ENCODE results near the gene BAG3. TPM values are rescaled to one million over a fixed set of nuclear protein-coding genes. Genes with fewer than 3 reads are reported as not detected.
"Not testable (repeated sequence)": the region's sequence is repeated elsewhere in the genome, so short reads cannot be mapped to it uniquely, and the experiment has no call there.

BAG3 gene
- total RNA-seq, 4 donors from 2014 or later, result 337 to 626 (median 393) TPM

GRCh38 chr10:119657725-119658124 lies 6.5 kb downstream of the BAG3 start:
- no peaks in the 10 kb centered on the region for H3K9me3 ChIP-seq
- TF ChIP-seq POLR2A (IDR thresholded peaks at IDR 0.05) (no peak), CTCF (IDR thresholded peaks at IDR 0.05 in 4 of 5, conservative IDR thresholded peaks at IDR 0.05 in 1 of 5) (no peak)
- in situ Hi-C loops (cut with MboI; ENCODE audit: low sequenced_read_pairs in 4 of 4) (loop anchor here in 1 of 4 donors (10.0 kb wide), 1 partner anchor 63 kb away; the partner anchor contains the start of gene TIAL1), intact Hi-C loops (cut with DNase I; ENCODE audit: low total_unique reads) (loop anchor here (1.0 to 10.0 kb wide), 2 partner anchors 10 to 633 kb away; partner anchors contain the start of gene NANOS1)
- ATAC-seq (peak; percentile 35 to 54), DNase-seq (peak; percentile 55 to 65)
- no peaks in the 10 kb centered on the region for H3K36me3 ChIP-seq
- peaks cover 85 to 92% of the 10 kb centered on the region in 2 donors for H3K4me1 ChIP-seq
- no peaks in the 10 kb centered on the region for H3K27me3 ChIP-seq
- peak overlapping the region; percentile 41 to 85 (median 80) for H3K4me3 ChIP-seq
- H3K27ac ChIP-seq, result peak overlapping the region; percentile 91 to 99 (median 97)

GRCh38 chr10:119658274-119658673 lies 7.1 kb downstream of the BAG3 start:
- TF ChIP-seq POLR2A (IDR thresholded peaks at IDR 0.05), result peak; percentile 71 to 89
- TF ChIP-seq CTCF (IDR thresholded peaks at IDR 0.05 in 4 of 5, conservative IDR thresholded peaks at IDR 0.05 in 1 of 5), result no peak
- Histone ChIP-seq H3K27me3 (no peaks in the 10 kb centered on the region), H3K4me3 (peak overlapping the region; percentile 37 to 85 (median 80)), H3K27ac (peak overlapping the region; percentile 91 to 99 (median 97)), H3K36me3 (no peaks in the 10 kb centered on the region), H3K9me3 (no peaks in the 10 kb centered on the region), H3K4me1 (peaks cover 91 to 95% of the 10 kb centered on the region in 2 donors)
- peak; percentile 69 to 73 for ATAC-seq
- peak; percentile 91 to 94 for DNase-seq
- in situ Hi-C loops (cut with MboI; ENCODE audit: low sequenced_read_pairs in 4 of 4), result loop anchor here in 1 of 4 donors (10.0 kb wide), 1 partner anchor 63 kb away; the partner anchor contains the start of gene TIAL1
- intact Hi-C loops (cut with DNase I; ENCODE audit: low total_unique reads), result loop anchor here (1.0 to 10.0 kb wide), 2 partner anchors 9 to 633 kb away; partner anchors contain the start of gene NANOS1

- ATAC-seq (peak in 1 of 2 donors; percentile 19), DNase-seq (peak; percentile 60 to 86)
- Histone ChIP-seq H3K4me1 (peaks cover 95% of the 10 kb centered on the region in 2 donors), H3K4me3 (peak overlapping the region in 2 of 4 donors; percentile 37 to 81), H3K36me3 (no peaks in the 10 kb centered on the region), H3K27ac (peak overlapping the region; percentile 91 to 99 (median 97)), H3K27me3 (no peaks in the 10 kb centered on the region), H3K9me3 (no peaks in the 10 kb centered on the region)
- intact Hi-C loops (cut with DNase I; ENCODE audit: low total_unique reads) (loop anchor here (10.0 kb wide), 1 partner anchor 635 kb away; the partner anchor contains the start of gene NANOS1), in situ Hi-C loops (cut with MboI; ENCODE audit: low sequenced_read_pairs in 4 of 4) (loop anchor here in 1 of 4 donors (10.0 kb wide), 1 partner anchor 65 kb away; the partner anchor contains the start of gene TIAL1)
- TF ChIP-seq CTCF (IDR thresholded peaks at IDR 0.05 in 4 of 5, conservative IDR thresholded peaks at IDR 0.05 in 1 of 5) (no peak), POLR2A (IDR thresholded peaks at IDR 0.05) (peak in 1 of 2 donors; percentile 6)
Measured at GRCh38 chr10:119659951-119660350, 8.8 kb downstream of the BAG3 start.

GRCh38 chr10:119662076-119662605 lies 11.0 kb downstream of the BAG3 start:
- H3K4me1 ChIP-seq, result peaks cover 95% of the 10 kb centered on the region in 2 donors
- DNase-seq, result peak in 1 of 2 donors; percentile 26
- H3K4me3 ChIP-seq; H3K27me3 ChIP-seq; ATAC-seq; H3K9me3 ChIP-seq; intact Hi-C loops (cut with DNase I; ENCODE audit: low total_unique reads); H3K36me3 ChIP-seq; in situ Hi-C loops (cut with MboI; ENCODE audit: low sequenced_read_pairs in 4 of 4): not testable (repeated sequence)
- peak overlapping the region; percentile 91 to 99 (median 97) for H3K27ac ChIP-seq
